Activated CD8-positive, alpha-beta T cell treated with anti-CD3 and anti-CD28 coated beads for 36 hours (primary cell): ENCODE data around the gene EXOG. TPM values are rescaled to one million over a fixed set of nuclear protein-coding genes. Genes with fewer than 3 reads are reported as not detected.

Experiments
- ATAC-seq: fragments of 200-7000 bp; cut with Tn5 transposase; one replicate; pipeline ENCODE4 v1.10.0; 2021; ENCODE audit warnings: mild to moderate bottlenecking, moderate library complexity
- CTCF ChIA-PET: fragments of 350-600 bp; sonication (Branson Sonifier 250); formaldehyde crosslinking; loops from one replicate; lab custom pipeline; 2021; ENCODE audit warnings: antibody characterized with exemption; lab: Charles Lee
- POLR2A ChIA-PET: fragments of 350-600 bp; sonication (Branson Sonifier 250); formaldehyde crosslinking; loops from one replicate; lab custom pipeline; 2021; ENCODE audit warnings: antibody characterized with exemption; lab: Charles Lee
- DNase-seq: peaks from one replicate; pipeline ENCODE4 v3.0.0-alpha.2; 2020
- H3K27ac Mint-ChIP-seq: one replicate; pipeline ENCODE4 v1.8.0; 2021; ENCODE audit warnings: mild to moderate bottlenecking, mixed read lengths
- H3K27me3 Mint-ChIP-seq: one replicate; pipeline ENCODE4 v1.8.0; 2021; ENCODE audit warnings: mixed read lengths
- H3K36me3 Mint-ChIP-seq: one replicate; pipeline ENCODE4 v1.8.0; 2021; ENCODE audit warnings: low read depth, mixed read lengths
- H3K4me1 Mint-ChIP-seq: one replicate; pipeline ENCODE4 v1.8.0; 2021; ENCODE audit warnings: low read depth, mixed read lengths
- H3K4me3 Mint-ChIP-seq: one replicate; pipeline ENCODE4 v1.8.0; 2021; ENCODE audit warnings: mild to moderate bottlenecking, moderate library complexity, mixed read lengths
- H3K9me3 Mint-ChIP-seq: one replicate; pipeline ENCODE4 v1.8.0; 2021; ENCODE audit warnings: mixed read lengths
- intact Hi-C: fragments of 100-400 bp; cut with micrococcal nuclease; formaldehyde crosslinking; loops from one replicate; pipeline ENCODE4 v1.10.0; 2022
- total RNA-seq, 2 experiments: library from RNA; stranded (reverse); gene quantifications; one replicate each; pipeline ENCODE4 v1.2.3, GENCODE V29; 2021
- TF ChIP-seq, protein P1 (sequence below): fragments of 200-600 bp; IDR thresholded peaks from one replicate; pipeline ENCODE4 v1.8.0; 2022; ENCODE audit warnings: antibody characterized with exemption, mild to moderate bottlenecking

EXOG gene
- total RNA-seq, 2 experiments from 2014 or later = 16.8 to 17.7 TPM

GRCh38 chr3:38465588-38466154 lies 30.5 kb upstream of the EXOG start:
- Mint-ChIP-seq H3K27me3 (no peaks in the 10 kb centered on the region), H3K4me1 (peaks cover 2% of the 10 kb centered on the region), H3K9me3 (peaks cover 12% of the 10 kb centered on the region), H3K36me3 (peaks cover 2% of the 10 kb centered on the region), H3K4me3 (no peak overlapping the region), H3K27ac (no peak overlapping the region)
- CTCF ChIA-PET = interaction anchor here (0.7 to 1.2 kb wide), 2 partner anchors 10 to 119 kb away, joined by 4 read pairs; partner anchors contain the start of gene XYLB
- DNase-seq = no peak
- TF ChIP-seq, protein P1, sequence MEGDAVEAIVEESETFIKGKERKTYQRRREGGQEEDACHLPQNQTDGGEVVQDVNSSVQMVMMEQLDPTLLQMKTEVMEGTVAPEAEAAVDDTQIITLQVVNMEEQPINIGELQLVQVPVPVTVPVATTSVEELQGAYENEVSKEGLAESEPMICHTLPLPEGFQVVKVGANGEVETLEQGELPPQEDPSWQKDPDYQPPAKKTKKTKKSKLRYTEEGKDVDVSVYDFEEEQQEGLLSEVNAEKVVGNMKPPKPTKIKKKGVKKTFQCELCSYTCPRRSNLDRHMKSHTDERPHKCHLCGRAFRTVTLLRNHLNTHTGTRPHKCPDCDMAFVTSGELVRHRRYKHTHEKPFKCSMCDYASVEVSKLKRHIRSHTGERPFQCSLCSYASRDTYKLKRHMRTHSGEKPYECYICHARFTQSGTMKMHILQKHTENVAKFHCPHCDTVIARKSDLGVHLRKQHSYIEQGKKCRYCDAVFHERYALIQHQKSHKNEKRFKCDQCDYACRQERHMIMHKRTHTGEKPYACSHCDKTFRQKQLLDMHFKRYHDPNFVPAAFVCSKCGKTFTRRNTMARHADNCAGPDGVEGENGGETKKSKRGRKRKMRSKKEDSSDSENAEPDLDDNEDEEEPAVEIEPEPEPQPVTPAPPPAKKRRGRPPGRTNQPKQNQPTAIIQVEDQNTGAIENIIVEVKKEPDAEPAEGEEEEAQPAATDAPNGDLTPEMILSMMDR = no peak
- intact Hi-C loops = no loop called here
- ATAC-seq = no peak
- POLR2A ChIA-PET = no interaction called here

GRCh38 chr3:38468765-38469164 lies 27.4 kb upstream of the EXOG start:
- Mint-ChIP-seq H3K36me3 (peaks cover 2% of the 10 kb centered on the region), H3K4me1 (peaks cover 19% of the 10 kb centered on the region), H3K4me3 (no peak overlapping the region), H3K27ac (no peak overlapping the region), H3K27me3 (no peaks in the 10 kb centered on the region), H3K9me3 (peaks cover 12% of the 10 kb centered on the region)
- no peak for DNase-seq
- intact Hi-C loops = no loop called here
- no peak for ATAC-seq
- TF ChIP-seq, protein P1 = no peak
- POLR2A ChIA-PET = no interaction called here
- CTCF ChIA-PET = interaction anchor here (1.1 to 2.5 kb wide), 4 partner anchors 10 to 183 kb away, joined by 3 to 12 read pairs (median 3); partner anchors contain the start of gene XYLB

DNA sequence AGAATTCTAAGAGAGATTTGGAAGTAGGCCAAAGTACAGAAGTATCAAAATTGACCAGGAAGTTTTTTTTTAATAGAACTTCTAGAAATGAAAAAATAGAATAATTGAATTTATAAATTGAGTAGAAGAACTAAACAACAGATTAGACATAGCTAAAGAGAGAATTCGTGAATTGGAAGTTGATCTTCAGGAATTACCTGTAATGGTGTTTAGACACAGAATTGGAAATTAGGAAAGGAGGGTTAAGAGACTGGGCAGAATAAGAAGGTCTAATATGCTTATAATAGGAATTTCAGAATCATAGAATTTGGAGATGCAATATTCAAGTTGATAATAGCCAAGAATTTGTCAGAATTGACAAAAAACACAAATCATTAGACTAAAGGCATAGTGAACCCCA lies 26.3 kb upstream of the EXOG start:
- Mint-ChIP-seq H3K36me3 (peaks cover 2% of the 10 kb centered on the region), H3K27me3 (no peaks in the 10 kb centered on the region), H3K9me3 (peaks cover 12% of the 10 kb centered on the region), H3K4me3 (no peak overlapping the region), H3K27ac (no peak overlapping the region), H3K4me1 (peaks cover 19% of the 10 kb centered on the region)
- TF ChIP-seq, protein P1 = no peak
- intact Hi-C loops = no loop called here
- CTCF ChIA-PET = interaction anchor here (0.9 to 2.5 kb wide), 4 partner anchors 9 to 182 kb away, joined by 3 to 12 read pairs (median 4); no protein-coding TSS in a partner anchor
- ATAC-seq (no peak), DNase-seq (no peak)
- POLR2A ChIA-PET = no interaction called here

GRCh38 chr3:38471260-38471857 lies 24.8 kb upstream of the EXOG start:
- no peaks in the 10 kb centered on the region for H3K27me3 Mint-ChIP-seq
- POLR2A ChIA-PET = no interaction called here
- TF ChIP-seq, protein P1 = no peak
- H3K4me3 Mint-ChIP-seq = no peak overlapping the region
- peaks cover 2% of the 10 kb centered on the region for H3K36me3 Mint-ChIP-seq
- CTCF ChIA-PET = interaction anchor here (1.1 to 2.5 kb wide), 3 partner anchors 9 to 50 kb away, joined by 3 to 12 read pairs (median 5); partner anchors contain the start of gene EXOG
- DNase-seq (no peak), ATAC-seq (no peak)
- peaks cover 12% of the 10 kb centered on the region for H3K9me3 Mint-ChIP-seq
- intact Hi-C loops = no loop called here
- H3K4me1 Mint-ChIP-seq = peaks cover 19% of the 10 kb centered on the region
- H3K27ac Mint-ChIP-seq = no peak overlapping the region

DNA sequence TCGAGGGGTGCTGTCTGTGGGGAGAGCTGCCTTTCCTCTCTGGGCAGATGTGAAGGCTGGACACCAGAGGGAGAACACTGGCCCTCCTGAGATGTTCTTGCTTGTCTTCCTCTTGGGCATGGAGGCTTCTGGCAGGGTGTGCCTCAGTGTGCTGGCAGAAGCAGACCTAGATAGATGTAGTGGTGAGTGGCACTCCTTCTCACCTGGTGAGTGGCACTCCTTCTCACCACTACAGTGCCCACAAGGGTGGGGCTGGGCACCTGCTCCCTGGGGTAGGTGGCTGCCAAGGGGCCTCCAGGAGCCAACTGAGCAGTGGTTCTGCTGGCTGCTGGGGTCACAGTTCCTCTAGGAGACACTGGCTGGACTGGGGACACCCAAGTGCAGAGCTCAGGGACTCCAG lies 23.8 kb upstream of the EXOG start:
- Mint-ChIP-seq H3K27ac (no peak overlapping the region), H3K4me3 (no peak overlapping the region), H3K4me1 (peaks cover 19% of the 10 kb centered on the region), H3K9me3 (peaks cover 12% of the 10 kb centered on the region), H3K27me3 (no peaks in the 10 kb centered on the region), H3K36me3 (peaks cover 2% of the 10 kb centered on the region)
- TF ChIP-seq, protein P1 = no peak
- CTCF ChIA-PET = interaction anchor here (1.6 kb wide), 1 partner anchor 49 kb away, joined by 5 read pairs; no protein-coding TSS in a partner anchor
- no peak for ATAC-seq
- DNase-seq = no peak
- intact Hi-C loops = no loop called here
- POLR2A ChIA-PET = no interaction called here
